Measurements from ENCODE around the gene FCRL5.

GRCh38 chr1:157497987-157498735 lies 54.2 kb downstream of the FCRL5 start:
- TF ChIP-seq POLR2AphosphoS5 (IDR thresholded peaks at IDR 0.05; ENCODE audit: borderline replicate concordance, low read depth, low read length) (no peak), EZH2 (IDR thresholded peaks at IDR 0.05) (no peak), FOXP2 (optimal IDR thresholded peaks at IDR 0.05; ENCODE audit: control extremely low read depth, extremely low read length, insufficient read depth) (no peak)

Data from SK-N-MC (cell line).